Measurements from ENCODE around the gene STOML3.

The STOML3 gene

GRCh38 chr13:38981096-38981495, 9.5 kb downstream of the STOML3 start:
- no peak for DNase-seq (ENCODE audit: low spot score)

- no peak for DNase-seq (ENCODE audit: low spot score)
Measured at GRCh38 chr13:38980750-38981078, 9.9 kb downstream of the STOML3 start.

- DNase-seq (ENCODE audit: low spot score), result no peak
Measured at GRCh38 chr13:38979891-38980749, 10.5 kb downstream of the STOML3 start.

GRCh38 chr13:38970380-38971051, 20.1 kb downstream of the STOML3 start:
- no peak for DNase-seq (ENCODE audit: low spot score)

DNA sequence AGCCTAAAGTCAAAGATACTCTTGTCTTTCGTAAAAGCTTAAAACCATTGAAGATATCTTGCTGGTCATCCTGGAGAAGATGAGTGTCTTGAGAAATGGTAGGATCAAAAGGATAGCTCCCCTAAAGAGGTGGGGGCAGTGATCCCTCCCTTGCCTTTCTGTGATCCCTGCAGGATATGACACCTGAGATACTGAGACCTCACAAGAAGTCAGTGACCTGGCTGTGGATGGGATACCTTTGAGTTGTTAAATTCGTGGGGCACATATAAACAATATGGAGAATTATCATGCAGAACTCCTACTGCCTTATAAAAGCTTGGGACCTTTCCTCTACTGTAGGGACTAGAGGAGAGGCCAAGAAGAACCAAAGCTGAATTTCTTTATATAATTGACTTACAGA, 21.4 kb downstream of the STOML3 start:
- DNase-seq (ENCODE audit: low spot score), result no peak

- no peak for DNase-seq (ENCODE audit: low spot score)
Measured at GRCh38 chr13:38967446-38967845, 23.2 kb downstream of the STOML3 start.

GRCh38 chr13:38965281-38965680, 25.4 kb downstream of the STOML3 start:
- no peak for DNase-seq (ENCODE audit: low spot score)

DNA sequence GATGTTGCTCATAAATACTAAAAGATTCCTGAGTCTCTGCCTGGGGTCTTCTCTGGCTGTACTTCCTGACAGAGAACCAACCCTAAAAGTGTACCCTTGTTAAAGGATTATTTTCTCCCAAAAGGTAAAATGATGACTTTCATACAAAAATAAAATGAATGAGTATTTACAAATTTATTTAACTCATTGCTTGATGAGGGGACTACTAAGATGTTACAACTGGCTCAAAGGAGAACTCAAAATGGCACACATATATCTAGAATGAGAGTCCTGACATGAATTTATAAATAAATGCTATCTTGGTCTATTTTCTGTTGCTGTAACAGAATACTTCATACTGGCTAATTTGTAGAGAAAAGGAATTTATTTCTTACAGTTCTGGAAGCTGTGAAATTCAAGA, 30.5 kb downstream of the STOML3 start:
- no peak for DNase-seq (ENCODE audit: low spot score)

- DNase-seq (ENCODE audit: low spot score), result no peak
Measured at GRCh38 chr13:38957794-38958592, 32.6 kb downstream of the STOML3 start.

DNA sequence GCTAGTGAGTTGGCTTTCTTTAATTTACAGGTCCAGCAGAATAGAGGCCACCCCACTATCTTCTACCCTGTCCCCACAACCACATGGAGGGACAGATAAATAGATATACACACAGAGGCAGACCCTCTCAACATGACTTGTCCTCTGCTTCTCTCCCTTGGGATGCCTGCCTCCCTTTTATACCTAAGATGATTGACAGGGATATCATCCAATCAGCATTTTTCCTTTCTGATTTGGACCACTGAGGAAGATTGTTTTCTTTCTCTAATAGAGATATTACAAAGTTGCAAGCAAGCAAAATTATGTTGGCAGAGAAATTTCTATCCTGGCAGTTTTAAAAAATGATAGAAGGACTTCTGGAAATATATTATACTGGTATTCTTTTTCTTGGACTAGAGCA, 35.8 kb downstream of the STOML3 start:
- no peak for DNase-seq (ENCODE audit: low spot score)

DNA sequence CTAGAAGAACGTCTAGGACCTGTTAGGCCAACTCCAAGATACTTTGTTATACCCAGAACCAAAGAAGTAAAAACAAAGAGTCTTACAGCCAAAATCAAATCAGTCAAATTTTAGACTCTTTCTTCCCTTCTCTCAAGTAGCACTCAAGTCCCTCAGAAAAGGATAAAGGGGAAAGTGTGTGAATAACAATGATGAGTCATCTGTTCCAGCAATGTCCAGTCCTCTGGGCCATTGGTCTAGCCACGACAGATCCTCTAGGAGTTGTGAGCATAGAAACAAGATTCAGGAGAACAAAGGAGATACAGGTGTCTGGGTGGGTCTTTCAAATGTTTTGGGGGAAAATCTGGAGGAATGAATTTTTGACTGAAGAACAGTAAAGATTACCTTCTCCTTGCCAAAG, 36.3 kb downstream of the STOML3 start:
- no peak for DNase-seq (ENCODE audit: low spot score)

- no peak for DNase-seq (ENCODE audit: low spot score)
Measured at GRCh38 chr13:38952827-38953226, 37.8 kb downstream of the STOML3 start.

DNA sequence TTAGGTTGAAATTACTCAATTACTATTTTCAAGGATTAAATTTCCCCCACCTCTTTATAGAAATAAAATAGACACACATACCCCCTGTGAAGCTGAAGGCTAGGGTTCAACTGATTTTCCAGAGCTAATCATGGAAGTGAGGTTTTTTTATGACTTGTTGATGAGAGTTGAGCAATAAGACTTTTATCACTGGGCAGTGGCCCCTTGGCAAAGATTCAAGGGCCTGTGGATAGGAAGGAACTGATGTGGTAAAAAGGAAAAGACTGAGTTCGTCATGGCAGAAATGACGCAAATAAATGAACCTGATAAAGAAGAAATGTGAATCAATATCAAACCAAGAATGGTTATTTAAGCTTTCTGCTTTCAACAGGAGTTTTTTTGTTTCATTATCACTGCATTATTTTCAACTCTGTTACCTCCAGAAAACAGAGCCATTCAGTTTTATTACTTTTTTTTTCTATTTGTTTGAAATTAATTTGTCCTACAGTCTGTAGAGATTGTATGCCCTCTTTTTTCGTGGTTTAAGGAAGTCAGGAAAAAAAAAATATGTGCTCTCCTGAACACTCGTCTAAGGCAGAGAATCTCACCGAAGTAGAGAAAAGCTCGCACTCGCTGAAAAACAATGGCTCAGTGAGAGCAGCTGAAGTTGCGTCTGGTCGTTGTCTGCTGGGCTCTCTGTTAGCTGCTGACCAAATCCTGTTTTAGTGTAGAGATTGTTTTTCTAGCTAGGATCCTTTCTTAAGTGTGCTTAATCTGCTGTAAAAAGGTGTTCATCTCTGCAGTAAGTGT, 38.9 kb downstream of the STOML3 start:
- DNase-seq (ENCODE audit: low spot score), result no peak

- no peak for DNase-seq (ENCODE audit: low spot score)
Measured at GRCh38 chr13:38950987-38951386, 39.6 kb downstream of the STOML3 start.

DNA sequence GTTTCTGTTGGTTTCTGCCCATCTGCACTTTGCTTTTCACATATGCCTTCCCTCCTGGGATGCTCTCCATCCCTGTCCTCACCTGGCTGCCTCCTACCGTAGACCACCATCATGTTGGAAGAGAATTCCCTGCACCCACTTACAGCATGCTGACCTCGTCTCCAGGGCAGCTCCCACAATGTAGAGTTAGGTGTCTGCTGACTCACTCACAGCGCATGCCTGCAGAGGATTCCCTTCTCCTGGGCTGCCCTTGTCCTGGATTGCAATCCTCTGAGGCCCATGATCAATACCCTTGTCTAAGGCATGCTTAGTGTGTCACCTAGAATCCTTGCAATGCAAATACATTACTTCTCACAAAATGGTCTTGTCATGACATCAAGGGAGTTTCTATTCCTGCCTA, 43.6 kb downstream of the STOML3 start:
- DNase-seq (ENCODE audit: low spot score), result no peak

GRCh38 chr13:38944219-38944618, 46.4 kb downstream of the STOML3 start:
- DNase-seq (ENCODE audit: low spot score), result no peak

GRCh38 chr13:38943231-38943630, 47.4 kb downstream of the STOML3 start:
- no peak for DNase-seq (ENCODE audit: low spot score)

DNA sequence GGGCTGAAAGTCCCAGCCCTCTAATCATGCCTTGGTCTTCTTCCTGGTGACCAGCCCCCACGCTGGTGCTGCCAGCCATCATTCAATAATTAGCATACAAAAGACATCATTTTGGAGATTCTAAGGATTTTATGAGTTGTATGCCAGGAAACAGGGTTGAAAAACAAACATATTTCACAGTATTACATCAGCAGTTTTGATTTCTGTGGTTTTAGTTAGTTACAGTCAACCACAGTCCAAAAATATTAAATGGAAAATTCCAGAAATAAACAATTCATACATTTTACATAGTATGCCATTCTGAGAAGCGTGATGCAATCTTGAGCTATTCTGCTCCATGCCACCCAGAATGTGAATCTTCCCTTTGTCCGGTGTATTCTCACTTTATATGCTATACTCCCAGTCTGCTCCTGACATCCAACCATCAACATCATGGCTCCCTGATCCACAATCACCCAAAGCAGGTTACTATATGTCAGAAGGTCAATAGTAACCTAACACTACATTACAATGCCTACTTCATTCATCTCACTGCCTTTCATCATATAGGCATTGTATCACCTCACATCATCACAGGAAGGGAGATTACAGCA, 49.2 kb downstream of the STOML3 start:
- no peak for DNase-seq (ENCODE audit: low spot score)

DNA sequence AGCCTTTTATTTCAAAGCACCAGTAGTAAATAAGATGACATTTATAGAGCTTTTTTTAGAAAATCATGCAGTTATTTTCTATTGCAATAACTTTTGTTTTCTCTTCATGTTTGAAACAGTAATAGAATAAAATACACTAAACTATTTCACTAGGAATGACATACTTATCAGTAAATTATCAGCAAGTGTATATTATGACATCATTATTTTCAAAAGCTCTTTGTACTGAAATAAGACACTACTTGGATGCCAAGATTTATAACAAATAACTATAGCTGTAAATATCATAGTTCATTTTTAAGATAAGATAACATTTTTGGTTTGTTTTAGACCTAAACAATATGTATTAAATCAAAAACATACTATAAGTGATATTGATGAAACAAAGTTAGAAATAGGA, 56.8 kb downstream of the STOML3 start:
- no peak for DNase-seq (ENCODE audit: low spot score)

DNA sequence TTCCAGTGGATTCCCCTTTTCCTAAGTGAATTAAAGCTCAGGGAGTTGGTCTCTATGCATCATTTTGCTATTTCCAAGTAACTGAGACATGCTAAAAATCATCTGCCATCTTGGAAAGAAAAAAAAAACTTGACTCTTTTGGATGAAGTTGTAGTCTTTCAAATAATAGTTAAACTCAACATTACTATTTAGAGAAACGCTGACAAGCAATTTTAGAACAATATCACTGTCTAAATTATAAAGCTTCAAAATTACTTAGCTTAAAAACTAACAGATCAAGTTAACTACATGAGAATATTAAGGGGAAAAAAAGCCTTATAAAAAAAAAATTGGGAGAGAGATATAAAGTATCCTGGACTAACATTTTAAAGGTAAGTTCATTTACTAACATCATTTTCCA, 68.5 kb downstream of the STOML3 start:
- no peak for DNase-seq (ENCODE audit: low spot score)

DNA sequence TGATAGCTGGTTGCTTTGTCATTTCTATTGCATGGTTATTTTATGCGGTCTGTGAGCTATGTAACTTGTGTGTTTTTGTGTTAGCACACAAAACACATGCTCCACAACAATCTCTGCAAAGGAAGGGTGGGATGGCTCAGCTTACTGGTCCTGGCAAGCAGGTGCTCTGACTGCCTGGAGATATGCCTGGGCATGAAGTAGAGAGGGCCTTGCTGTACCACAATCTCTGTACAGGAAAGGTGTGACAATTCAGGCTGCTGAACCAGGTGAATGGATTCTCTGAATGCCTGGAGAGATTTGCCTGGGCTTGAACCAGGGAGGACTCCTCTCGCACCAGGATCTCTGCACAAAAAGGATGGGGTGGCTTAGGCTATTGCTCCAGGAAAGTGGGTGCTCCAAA, 69.5 kb downstream of the STOML3 start:
- no peak for DNase-seq (ENCODE audit: low spot score)

All from D341Med (cell line).